Limb (tissue), 2 donors: ENCODE results near the gene SLC30A1.
A peak's percentile ranks its signal among the peaks of the same experiment; 100 is the strongest.
"Not testable (repeated sequence)": the region's sequence is repeated elsewhere in the genome, so short reads cannot be mapped to it uniquely, and the experiment has no call there.

Source experiments
- DNase-seq, 2 donors: peaks; one replicate each; pipeline ENCODE4 v3.0.0-alpha.2; 2016; ENCODE audit errors: extremely low spot score in 2 of 2

Gene SLC30A1

GRCh38 chr1:211587123-211587522 lies 8.2 kb upstream of the SLC30A1 start:
- DNase-seq, result no peak

GRCh38 chr1:211586538-211586937 lies 7.6 kb upstream of the SLC30A1 start:
- no peak for DNase-seq

GRCh38 chr1:211583011-211583992 lies 4.3 kb upstream of the SLC30A1 start:
- no peak for DNase-seq

- no peak for DNase-seq
Measured at GRCh38 chr1:211581526-211581925, 2.6 kb upstream of the SLC30A1 start.

GRCh38 chr1:211580303-211580687 lies 1.3 kb upstream of the SLC30A1 start:
- no peak for DNase-seq

GRCh38 chr1:211579440-211580302 lies 710 bp upstream of the SLC30A1 start:
- DNase-seq, result no peak

- peak; percentile 80 to 88 for DNase-seq
Measured at GRCh38 chr1:211577819-211578639, 932 bp downstream of the SLC30A1 start.

- no peak for DNase-seq
Measured at GRCh38 chr1:211577277-211577818, 1.6 kb downstream of the SLC30A1 start.

GRCh38 chr1:211576717-211577116 lies 2.2 kb downstream of the SLC30A1 start:
- DNase-seq, result no peak

GRCh38 chr1:211574705-211575104 lies 4.3 kb downstream of the SLC30A1 start:
- no peak for DNase-seq

GRCh38 chr1:211571998-211572397 lies 7.0 kb downstream of the SLC30A1 start:
- DNase-seq, result no peak

- DNase-seq, result not testable (repeated sequence)
Measured at GRCh38 chr1:211570378-211570777, 8.6 kb downstream of the SLC30A1 start.

- DNase-seq, result no peak
Measured at GRCh38 chr1:211566431-211567025, 12.4 kb downstream of the SLC30A1 start.

- DNase-seq, result no peak
Measured at GRCh38 chr1:211564084-211564483, 14.9 kb downstream of the SLC30A1 start.

GRCh38 chr1:211559222-211560010 lies 19.5 kb downstream of the SLC30A1 start:
- no peak for DNase-seq

- DNase-seq, result no peak
Measured at GRCh38 chr1:211557894-211558625, 20.9 kb downstream of the SLC30A1 start.

GRCh38 chr1:211553549-211553948 lies 25.4 kb downstream of the SLC30A1 start:
- DNase-seq, result no peak

- DNase-seq, result no peak
Measured at GRCh38 chr1:211551638-211552460, 27.1 kb downstream of the SLC30A1 start.
